GM19463 (cell line): ENCODE results near the gene BSDC1.

Experiments
- ATAC-seq: cut with Tn5 transposase; IDR thresholded peaks from one replicate; pipeline ENCODE4 v1.9.1; 2021; ENCODE audit warnings: mild to moderate bottlenecking, moderate library complexity; ENCODE audit not compliant: unreplicated experiment

Gene BSDC1

DNA sequence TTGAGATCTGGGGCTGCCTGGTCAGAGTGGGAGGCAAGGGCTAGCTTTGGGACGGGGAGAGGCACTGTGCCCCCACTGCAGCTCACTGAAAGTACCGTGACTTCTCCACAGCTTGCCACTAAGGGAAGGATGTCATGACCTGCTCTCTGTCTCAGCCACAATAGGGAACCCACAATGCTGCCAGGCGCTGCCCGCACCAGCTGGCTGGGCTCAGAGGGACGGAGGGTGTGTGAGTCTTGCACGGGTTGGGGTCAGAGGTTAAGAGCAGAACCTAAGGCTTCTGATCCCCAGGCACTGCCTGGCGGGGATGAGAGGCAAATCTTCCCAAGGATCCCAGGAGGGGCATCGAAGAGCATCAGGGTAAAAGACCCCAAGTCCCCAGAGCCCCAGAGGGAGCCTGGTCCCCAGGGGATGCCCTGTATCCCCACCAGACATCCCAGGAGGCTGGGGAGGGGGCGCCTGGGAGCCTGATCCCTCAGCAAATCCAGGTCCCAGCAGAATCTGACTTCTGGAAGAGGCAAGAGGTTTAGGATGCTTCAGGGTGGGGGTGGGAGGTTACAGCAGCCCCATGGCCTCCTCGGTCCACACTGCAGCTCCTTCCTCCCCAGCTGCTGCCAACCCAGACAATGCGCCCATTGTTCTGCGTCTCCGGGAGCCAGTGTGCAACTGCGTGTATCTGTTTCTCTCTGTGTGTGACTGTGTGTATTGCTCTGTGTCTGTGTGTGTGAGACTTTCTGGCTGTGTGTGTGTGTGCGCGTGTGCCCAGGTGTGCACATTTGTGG, 56.2 kb downstream of the BSDC1 start:
- ATAC-seq = peak; percentile 33

DNA sequence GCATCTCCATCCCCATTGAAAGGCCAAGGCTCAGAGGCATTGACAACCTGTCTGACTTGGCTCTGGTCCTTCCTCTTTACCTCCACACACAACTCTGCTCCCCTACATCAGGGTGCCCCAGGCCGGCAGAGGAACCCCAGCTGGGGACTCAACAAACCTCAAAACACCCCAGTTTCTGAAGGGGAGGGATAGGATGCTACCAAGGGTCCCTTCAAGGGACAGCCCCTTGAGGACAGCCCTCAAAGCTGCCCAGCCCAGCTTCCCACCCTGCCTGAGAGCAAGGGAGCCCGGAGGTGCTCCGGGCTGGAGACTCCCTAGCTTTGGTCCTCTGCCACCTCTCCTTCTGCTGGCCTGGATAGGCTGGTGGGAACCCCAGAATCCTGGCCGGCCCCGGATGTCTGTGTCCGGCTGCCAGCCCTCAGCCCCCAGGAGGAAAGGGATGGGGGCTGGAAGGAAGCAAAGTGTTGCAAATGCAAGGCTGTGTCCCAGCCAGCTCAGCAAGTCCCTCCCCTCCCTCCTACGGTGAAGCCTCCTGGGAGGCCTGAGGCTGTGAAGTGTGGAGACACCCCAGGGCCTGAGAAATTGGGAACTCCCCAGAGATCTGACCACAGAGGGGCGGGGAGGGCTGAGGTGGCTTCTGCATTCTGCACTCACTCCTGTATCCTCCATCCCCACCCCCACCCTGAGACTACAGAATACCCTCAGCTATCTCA, 57.1 kb downstream of the BSDC1 start:
- ATAC-seq = peak; percentile 30

DNA sequence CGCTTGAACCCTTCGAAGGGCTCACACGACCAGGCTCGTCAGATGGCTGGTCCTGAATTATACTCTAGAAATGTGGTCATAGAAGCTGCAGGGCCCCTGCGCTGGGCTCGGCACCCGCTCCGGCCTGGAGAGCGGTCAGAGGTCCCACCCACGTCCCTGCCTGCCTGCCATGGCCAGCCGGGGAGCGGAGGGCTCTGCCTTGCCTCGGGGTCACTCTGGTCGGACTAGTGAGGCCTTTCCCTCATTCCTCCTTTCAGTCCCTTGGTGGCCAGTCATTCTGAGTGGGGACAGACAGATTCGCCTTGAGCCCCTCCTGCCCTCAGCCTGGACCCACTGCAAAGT, 57.7 kb downstream of the BSDC1 start:
- ATAC-seq = no peak

DNA sequence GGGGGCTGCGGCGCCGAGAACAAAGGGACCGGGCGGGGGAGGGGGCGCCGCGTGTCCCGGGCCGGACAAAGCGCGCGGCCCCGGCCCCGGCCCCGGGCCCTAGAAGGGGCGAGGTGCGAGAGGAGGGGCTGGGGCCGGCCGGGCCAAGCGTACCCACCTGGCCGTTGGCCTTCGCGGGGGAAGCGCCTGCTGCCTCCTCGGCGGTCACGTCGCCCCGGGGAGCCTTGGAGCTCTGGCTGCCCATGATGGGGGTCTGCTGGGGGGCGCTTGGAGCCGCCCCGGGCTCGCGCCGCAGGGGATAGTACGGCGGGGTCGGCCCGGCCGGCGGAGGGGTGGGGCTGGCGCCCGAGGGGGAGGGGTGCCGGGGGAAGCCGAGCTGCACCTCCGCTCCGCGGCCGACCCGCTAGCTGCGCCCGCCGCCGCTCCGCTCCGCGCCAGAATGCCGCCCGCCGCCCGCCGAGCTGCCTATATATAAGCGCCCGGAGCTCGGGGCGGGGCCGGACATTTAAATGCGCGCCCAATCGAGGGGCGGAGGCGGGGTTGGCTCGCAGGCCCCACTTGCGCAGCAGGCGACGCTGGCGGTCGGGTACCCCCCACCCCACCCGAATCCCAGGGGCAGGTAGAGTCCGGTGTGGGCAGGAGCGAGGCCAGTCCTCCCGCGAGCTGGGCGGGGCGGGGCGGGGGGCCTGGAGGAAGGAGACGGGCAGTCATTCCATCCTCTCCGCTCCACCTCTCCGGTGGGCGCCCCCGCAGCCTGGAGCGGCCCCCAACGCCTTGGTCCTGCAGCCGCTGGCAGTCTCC, 58.3 kb downstream of the BSDC1 start, which contains the start of gene MARCKSL1:
Gene MARCKSL1, minus strand, starts transcription at position 444 of the 801 bp plus-strand sequence. Its CDS starts 200 bp downstream, at position 244.
- ATAC-seq = peak; percentile 29

DNA sequence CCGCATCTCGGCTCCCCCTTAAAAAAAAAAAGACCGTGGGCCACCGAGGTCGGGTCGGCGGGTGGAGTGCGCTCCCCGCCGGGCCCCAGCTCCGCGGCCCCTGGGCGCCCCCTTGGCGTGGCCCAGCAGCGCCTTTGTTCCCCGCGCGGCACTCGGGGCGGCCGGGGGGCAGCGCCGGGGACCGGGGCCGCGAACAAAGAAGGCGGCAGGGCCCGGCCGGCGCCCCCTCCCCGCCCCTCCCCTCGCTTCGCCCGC, 58.8 kb downstream of the BSDC1 start:
- ATAC-seq = no peak

DNA sequence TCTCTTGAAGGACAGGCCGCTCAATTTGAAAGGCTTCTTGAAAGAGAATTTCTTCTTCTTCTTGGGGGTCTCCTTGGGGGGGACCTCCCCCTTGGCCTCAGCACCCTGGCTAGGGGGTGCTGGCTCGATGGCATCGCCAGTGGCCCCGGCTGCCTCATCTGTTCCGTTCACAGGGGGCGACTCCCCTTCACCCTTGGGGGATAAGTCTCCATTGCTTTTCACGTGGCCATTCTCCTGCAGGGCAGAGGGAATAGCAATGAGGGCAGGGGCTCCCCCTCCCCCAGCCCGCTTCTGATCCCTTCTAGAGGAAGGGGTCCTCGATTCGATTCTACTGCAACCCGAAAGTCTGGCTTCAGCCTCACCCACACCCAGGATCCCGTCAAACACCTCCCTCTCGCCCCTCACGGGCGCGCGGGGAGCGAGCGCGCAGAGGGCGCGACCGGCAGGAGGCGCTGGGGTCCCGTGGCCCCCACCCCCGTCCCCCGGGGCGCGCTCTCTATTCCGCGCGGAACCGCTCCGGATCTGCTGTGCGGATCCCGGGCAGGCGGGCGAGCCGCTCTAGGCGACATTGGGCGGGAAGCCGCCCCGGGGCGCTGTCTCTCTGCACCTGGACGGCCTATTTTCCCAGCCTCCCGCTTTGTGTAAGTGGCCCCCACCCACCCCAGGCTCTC, 59.2 kb downstream of the BSDC1 start:
- no peak for ATAC-seq

DNA sequence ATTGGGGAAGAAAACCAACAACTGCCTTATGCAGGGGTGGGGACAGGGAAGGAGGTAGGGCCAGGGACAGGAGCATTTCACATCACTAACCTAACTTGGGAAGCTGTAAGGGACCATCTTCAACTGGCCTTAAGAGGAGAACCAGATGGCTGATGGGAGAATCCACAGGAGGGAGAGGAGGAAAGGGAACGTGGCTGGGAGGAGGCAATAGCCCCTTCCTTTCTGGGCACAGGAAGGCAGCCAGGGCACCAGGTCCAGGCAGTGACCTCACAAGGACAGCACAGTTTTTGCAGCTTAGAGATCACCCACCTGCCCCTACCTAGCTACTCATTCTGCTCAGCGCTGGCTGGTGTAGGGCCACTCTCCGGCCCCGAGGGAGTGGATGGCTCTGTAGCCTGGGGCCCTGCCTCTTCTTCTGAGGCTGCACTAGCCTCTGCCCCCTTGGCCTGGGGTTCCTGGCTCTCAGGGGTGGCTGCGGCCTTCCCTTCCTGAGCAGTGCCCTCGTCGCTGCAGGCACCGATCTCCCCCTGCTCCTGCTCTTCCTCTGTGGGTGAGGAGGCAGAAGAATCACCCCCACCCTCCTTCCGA, 59.9 kb downstream of the BSDC1 start:
- no peak for ATAC-seq

DNA sequence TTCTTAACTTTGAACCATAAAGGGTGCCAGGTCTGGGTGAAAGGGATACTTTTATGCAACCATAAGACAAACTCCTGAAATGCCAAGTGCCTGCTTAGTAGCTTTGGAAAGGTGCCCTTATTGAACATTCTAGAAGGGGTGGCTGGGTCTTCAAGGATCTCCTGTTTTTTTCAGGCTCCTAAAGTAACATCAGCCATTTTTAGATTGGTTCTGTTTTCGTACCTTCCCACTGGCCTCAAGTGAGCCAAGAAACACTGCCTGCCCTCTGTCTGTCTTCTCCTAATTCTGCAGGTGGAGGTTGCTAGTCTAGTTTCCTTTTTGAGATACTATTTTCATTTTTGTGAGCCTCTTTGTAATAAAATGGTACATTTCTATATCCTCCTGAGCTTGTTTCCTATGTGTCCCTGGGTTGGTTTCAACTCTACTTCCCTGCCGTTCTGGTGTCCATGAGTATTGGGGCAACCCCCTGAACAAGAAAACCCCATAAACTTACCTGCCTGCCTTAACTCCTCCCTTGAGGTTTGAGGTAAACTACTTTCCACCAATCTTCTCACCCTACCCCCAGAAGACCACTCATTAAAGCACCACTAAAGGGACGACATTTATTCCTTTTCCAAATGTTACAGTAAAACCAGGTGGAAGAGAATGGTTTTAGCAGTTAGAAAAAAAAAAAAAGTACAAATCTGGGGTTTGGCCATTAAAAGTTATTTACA, 60.8 kb downstream of the BSDC1 start:
- no peak for ATAC-seq

DNA sequence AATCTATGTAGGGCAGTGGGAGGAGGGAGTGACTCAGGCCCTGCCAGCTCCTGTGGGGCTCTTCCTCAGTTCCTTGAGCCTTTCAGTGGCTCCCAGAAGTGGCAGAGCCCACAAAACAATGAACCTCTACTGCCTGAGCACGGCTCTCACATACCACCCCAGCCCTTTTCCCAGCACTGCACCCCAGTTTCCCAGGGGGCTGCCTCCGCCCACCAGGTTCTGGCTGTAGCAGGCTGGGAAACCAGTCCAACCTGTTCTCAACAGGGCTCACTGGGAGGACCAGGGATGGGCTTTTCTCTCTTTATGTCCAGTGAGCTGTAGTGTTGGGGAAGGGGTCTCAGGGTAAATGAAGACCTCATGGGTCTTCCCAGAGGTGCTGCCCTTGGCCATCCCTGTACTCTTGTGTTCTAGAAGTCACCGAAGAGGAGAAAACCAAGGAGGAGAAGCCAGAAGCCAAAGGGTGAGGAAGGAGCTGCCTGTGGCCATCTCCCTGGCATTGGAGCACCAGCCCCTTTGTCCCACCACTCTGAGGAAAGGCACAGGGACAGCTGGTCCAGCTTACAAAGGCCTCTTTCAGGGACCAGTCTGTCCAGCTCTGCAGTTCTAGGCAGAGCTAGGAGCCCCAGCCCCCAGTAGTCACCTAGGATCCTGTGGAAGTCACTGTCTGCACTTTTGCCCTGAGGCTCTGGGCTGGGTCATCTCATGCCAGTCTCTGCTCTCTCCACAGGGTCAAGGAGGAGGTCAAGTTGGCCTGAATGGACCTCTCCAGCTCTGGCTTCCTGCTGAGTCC, 61.8 kb downstream of the BSDC1 start:
- no peak for ATAC-seq

DNA sequence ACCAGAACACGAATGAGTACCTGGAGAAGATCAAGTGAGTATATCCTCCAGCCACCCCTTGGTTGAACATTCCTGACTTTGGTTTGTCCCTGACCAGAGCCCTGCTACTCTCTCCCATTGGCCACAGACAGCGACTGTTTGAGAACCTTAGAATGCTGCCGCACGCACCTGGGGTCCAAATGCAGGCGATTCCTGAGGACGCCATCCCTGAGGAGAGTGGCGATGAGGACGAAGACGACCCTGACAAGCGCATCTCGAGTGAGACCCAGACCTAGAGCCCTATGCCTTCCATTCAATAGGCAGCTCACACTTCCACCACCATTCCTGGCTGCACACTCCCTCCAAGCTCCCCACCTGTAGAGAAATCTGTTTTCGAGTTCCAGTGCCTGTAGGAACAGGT, 62.7 kb downstream of the BSDC1 start:
- ATAC-seq = no peak

DNA sequence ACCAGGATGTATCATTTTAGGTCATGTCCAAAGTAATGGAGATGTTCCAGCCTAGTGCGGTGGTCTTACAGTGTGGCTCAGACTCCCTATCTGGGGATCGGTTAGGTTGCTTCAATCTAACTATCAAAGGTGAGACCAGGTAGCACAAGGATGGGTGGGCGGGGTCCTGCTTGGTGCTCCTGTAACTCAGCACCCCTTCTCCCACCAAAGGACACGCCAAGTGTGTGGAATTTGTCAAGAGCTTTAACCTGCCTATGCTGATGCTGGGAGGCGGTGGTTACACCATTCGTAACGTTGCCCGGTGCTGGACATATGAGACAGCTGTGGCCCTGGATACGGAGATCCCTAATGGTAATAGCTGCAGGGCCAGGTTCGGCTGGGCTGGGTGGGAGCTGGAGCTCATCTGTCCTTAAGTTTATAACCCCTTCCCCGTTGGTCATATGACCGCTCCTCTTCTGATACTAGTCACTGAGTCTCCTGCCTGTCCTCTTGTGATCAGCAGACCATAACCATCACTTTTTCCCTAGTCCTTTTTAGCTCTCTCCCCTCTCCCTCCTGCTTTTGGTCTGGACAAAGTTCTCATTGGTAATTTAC, 63.6 kb downstream of the BSDC1 start:
- no peak for ATAC-seq

DNA sequence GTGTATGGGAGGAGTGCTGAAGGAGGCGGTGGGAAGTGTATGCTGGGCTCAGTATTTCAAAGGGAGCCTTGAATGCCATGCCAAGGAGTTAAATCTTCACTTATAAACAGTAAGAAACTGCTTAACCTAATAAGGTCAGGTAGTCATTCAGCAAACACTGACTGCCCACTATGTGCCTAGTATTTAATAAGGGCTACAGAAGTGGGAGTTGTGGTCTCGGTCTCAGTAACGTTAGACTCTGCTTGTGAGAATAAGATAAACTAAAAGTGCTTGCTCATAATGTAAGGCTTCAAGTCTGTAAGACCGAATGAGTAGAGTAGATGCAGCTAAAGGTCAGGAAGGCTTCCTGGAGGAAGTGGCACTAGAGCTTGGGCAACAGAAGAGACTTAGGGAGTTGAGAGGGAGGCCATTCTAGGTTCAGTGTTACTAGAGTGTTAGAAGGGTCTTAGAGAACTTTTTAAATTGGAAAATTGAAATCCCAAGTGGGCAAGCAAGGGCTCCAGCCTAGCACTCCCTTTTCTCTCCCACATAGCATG, 64.2 kb downstream of the BSDC1 start:
- no peak for ATAC-seq

DNA sequence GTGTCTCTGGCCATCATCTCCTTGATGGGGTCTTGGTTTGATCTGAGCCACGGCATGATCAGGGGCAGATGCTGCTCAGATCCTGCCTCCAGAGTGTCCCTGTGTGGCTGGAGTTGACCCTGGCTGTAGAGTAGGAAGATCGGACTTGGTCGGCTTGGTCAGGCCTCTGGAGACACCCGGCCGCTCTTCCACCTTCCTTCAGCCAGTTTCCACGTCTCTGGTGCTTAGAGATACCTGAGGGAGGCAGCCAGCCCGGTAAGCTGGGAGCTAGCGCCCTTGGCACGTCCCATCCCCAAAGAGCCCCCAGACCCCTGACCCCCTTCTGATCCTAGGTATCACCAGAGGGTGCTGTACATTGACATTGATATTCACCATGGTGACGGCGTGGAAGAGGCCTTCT, 67.0 kb downstream of the BSDC1 start:
- no peak for ATAC-seq

DNA sequence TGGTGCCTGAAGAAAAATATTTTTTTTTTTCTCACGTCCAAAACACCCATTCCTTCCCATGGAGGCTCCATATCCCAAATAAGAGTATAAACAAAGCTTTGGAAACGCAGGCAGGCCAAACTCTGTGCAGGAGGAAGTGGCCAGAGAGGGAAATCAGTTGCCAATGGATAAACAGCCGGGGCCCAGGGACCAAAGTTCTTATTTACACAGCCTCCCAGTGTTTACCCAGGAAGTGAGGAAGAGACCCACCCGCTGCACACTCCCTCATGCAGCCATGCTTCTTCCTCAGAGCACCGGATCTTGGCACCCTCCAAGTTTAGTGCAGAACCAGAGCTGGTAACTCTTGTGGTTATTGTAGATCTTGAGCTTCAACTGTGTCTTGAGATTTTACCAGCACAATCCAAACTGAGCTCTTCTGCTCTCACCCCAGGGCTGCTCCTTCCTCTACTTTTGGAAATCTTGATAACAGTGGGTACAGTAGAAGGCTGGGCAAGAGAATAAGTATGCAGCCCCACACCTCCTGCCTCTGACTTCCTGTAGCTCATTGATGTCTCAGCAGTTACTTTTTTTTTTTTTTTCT, 72.4 kb downstream of the BSDC1 start:
- ATAC-seq = no peak

DNA sequence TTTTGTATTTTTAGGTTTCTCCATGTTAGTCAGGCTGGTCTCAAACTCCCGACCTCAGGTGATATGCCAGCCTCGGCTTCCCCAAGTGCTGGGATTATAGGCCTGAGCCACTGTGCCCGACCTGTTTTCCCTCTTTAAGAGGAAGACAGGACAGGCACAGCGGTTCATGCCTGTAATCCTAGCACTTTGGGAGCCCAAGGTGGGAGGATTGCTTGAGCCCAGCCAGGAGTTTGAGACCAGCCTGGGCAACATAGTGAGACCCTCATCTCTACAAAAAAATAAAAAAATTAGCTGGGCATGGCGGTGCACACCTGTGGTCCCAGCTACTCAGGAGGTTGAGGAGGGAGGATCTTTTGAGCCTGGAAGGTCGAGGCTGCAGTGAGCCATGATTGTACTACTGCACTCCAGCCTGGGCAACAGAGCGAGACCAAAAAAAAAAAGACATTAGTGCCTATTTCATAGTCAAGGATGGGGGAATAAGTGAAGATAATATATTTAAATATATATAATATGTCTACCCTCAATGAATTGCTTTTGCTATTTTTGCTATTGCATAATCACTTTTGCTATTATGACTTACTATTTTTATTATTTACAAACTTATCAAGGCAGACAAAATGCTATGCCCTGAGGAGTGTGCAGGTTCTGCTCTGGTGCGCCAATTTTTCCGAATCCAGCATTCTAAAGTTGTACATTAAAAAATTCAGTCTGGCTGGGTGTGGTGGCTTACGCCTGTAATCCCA, 75.9 kb downstream of the BSDC1 start:
- no peak for ATAC-seq

DNA sequence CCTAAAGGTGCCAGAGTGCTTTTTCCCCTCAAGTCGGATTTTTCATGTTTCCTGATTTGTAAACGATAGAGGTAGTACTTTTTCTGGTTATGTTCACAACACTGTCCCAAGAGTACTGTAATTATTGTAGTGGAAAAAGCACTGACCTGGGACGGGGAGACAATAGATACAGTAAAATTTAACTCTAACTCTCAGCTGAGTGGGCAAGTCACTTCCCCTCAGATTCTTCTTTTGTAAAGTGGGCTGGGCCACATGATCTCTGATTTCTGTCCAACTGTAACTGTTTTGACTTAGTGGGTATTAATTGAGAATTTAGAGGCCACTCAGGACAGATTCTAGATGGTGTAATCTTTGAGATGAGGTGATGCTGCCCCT, 77.4 kb downstream of the BSDC1 start:
- no peak for ATAC-seq
